Neural progenitor cell (in vitro differentiated cells): ENCODE data around the gene CLK4.

Experiments
- EZH2 ChIP-seq: fragments of 200-600 bp; sonication (generic); IDR thresholded peaks from 2 replicates; pipeline ENCODE4 v1.6.1; 2017; ENCODE audit warnings: antibody characterized with exemption, mild to moderate bottlenecking, moderate library complexity
- EZH2phosphoT487 ChIP-seq: fragments of 200-600 bp; sonication (generic); IDR thresholded peaks from 2 replicates; pipeline ENCODE4 v1.6.1; 2017; ENCODE audit warnings: antibody characterized with exemption
- TF ChIP-seq, protein P1 (sequence below): fragments of 200-600 bp; sonication (generic); IDR thresholded peaks from 2 replicates; pipeline ENCODE4 v1.5.1; 2017; ENCODE audit warnings: antibody characterized with exemption, mild to moderate bottlenecking

DNA sequence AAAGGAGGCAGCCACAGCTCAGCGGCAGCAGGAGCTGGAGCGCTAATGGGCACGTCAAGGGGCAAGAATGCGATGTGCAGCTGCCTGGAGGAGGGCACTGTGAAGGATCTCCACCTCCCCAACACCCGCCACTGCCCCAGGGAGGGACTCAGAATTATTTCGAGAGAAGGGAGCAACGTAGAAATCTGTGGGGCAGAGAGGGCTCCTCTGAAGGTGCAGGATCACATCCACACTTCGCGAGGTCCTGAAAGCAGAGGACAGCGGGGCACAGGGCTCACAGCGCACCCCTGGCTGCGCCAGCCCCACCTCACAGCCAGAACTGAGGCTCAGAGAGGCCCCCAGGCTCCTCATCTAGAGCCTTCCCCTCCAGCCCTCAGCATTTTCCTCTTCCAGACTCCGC is 44.6 kb downstream of the CLK4 start:
- TF ChIP-seq, protein P1, sequence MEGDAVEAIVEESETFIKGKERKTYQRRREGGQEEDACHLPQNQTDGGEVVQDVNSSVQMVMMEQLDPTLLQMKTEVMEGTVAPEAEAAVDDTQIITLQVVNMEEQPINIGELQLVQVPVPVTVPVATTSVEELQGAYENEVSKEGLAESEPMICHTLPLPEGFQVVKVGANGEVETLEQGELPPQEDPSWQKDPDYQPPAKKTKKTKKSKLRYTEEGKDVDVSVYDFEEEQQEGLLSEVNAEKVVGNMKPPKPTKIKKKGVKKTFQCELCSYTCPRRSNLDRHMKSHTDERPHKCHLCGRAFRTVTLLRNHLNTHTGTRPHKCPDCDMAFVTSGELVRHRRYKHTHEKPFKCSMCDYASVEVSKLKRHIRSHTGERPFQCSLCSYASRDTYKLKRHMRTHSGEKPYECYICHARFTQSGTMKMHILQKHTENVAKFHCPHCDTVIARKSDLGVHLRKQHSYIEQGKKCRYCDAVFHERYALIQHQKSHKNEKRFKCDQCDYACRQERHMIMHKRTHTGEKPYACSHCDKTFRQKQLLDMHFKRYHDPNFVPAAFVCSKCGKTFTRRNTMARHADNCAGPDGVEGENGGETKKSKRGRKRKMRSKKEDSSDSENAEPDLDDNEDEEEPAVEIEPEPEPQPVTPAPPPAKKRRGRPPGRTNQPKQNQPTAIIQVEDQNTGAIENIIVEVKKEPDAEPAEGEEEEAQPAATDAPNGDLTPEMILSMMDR, result no peak
- no peak for TF ChIP-seq EZH2phosphoT487
- TF ChIP-seq EZH2, result no peak
